Stimulated activated naive CD8-positive, alpha-beta T cell treated with anti-CD3 and anti-CD28 coated beads, Interleukin-15, Interleukin-2, amounts not matched to agents 100 ng/mL and 50 ng/mL, for 24 hours (primary cell): Measurements from ENCODE around the gene RAB31.

Experiments
- H3K27ac Mint-ChIP-seq: one replicate; pipeline ENCODE4 v1.8.0; 2021; ENCODE audit warnings: mild to moderate bottlenecking, mixed read lengths
- H3K27me3 Mint-ChIP-seq: one replicate; pipeline ENCODE4 v1.8.0; 2021; ENCODE audit warnings: mixed read lengths
- H3K36me3 Mint-ChIP-seq: one replicate; pipeline ENCODE4 v1.8.0; 2021; ENCODE audit warnings: low read depth, mixed read lengths
- H3K4me1 Mint-ChIP-seq: one replicate; pipeline ENCODE4 v1.8.0; 2021; ENCODE audit warnings: low read depth, mixed read lengths
- H3K4me3 Mint-ChIP-seq: one replicate; pipeline ENCODE4 v1.8.0; 2021; ENCODE audit warnings: mild to moderate bottlenecking, mixed read lengths
- H3K9me3 Mint-ChIP-seq: one replicate; pipeline ENCODE4 v1.8.0; 2021; ENCODE audit warnings: mixed read lengths

The RAB31 gene

DNA sequence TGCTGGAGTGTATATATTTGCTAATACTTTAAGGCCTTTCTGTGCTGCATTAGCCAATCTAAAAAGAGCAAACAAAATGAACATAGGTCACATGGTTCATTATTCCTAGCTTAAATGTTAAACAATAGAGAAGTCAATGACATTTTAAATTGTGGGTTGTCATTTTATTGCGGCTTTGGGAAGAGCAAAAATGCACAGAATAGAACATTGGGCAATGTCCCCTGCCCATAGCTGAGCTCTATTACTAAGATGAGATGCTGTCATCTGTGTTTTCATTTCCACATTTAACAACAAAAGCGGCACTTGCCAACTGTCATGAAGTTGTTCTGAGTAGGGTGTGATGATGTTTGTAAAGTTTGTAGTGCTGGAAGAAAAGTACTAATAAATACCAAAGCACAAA lies 202.6 kb downstream of the RAB31 start:
- Mint-ChIP-seq H3K9me3 (no peaks in the 10 kb centered on the region), H3K4me1 (peaks cover 16% of the 10 kb centered on the region)

DNA sequence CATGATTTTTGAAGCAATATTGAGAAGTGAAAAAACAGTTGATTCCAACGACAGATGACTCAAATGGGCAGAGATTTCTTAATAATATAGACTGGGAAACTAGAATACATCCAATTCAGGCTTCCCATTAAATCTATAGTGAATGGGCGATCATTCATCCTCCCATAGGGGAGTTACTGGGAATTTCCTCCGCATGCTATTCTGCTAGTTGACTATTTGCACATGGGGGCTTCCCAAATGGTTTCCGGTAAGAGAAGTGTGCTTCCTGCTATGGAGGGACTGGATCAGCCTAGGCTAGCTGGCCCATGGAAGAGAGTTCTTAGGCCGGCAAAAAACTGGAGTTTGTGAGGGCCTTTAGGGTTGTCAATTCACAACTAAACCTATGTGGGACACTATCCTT lies 203.1 kb downstream of the RAB31 start:
- Mint-ChIP-seq H3K27ac (no peak overlapping the region), H3K36me3 (no peaks in the 10 kb centered on the region), H3K4me3 (no peak overlapping the region), H3K4me1 (peaks cover 21% of the 10 kb centered on the region), H3K9me3 (no peaks in the 10 kb centered on the region), H3K27me3 (peaks cover 15% of the 10 kb centered on the region)

More for the DNA sequence above, 202.6 kb downstream of the RAB31 start:
- Mint-ChIP-seq H3K27ac (no peak overlapping the region), H3K36me3 (no peaks in the 10 kb centered on the region), H3K4me3 (no peak overlapping the region), H3K27me3 (peaks cover 20% of the 10 kb centered on the region)
